ENCODE results near the gene EPB41L4B.

DNA sequence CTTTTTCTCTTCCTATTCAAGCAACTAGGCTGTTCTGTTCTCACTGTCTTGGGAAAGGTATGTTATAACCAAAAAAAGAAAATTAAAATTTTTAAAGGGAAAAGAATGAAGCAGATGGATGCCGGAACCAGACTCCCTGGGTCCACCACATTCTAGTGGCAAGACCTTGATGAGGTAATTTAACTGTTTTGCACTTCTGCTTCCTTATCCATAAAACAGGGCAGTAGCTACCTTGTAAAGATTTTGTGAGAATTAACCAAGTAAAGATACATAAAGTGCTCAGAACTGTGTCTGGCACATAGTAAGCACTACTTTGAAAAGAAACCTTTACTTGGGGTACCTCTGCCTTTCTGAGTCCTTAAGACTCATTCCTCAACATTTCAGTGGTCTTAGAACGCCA lies 17.0 kb downstream of the EPB41L4B start:
- no peak for TF ChIP-seq CTCF (IDR thresholded peaks at IDR 0.05)
- no peak for TF ChIP-seq POLR2AphosphoS5 (IDR thresholded peaks at IDR 0.05; ENCODE audit: insufficient read depth in 1 of 2, low read depth in 1 of 2)
- TF ChIP-seq POLR2A (IDR thresholded peaks at IDR 0.05) = no peak
